Activated CD4-positive, alpha-beta T cell treated with anti-CD3 and anti-CD28 coated beads, Interleukin-2, Interleukin-4, amounts not matched to agents 100 ng/mL and 50 ng/mL, durations not matched to agents 16 hours and 8 hours (primary cell): ENCODE data around the gene MC5R.

Experiments
- DNase-seq: peaks from one replicate; pipeline ENCODE4 v3.0.0-alpha.2; 2020; ENCODE audit warnings: low spot score

MC5R gene

DNA sequence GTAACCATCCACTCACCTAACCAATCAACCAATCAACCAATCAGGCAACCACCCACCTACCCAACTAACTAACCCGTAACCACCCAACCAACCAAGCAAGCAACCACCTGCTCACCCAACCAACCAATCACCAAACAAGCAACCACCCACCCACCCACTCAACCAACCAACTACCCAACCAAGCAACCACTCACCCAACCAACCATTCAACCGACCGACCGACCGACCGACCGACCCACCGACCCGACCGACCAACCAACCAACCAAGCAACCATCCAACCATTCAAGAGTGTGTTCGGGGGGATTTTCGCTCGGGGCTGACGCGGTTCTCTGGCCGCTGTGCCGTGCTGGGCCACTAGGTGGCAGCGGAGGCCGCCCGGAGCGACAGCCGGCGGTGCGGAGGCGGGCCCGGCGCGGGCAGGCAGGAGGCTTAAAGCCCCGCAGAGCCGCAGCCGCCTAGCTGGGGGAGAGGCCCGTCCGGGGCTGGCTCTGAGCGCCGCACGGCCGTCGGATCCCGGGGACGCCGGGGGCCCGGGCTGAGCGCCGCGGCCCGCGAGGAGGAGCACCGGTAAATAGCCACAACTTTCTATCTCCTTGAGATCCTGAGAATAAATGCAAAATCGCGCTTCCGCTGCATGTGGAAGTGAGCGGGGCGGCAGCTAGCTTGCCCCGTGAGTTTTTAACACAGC is at the start of gene MC5R:
MC5R (plus strand) TSS at position 443 of the 689 bp plus-strand sequence. CDS start 1,617 bp downstream, outside the sequence.
- DNase-seq: peak; percentile 64

GRCh38 chr18:13775058-13775457 is 48.9 kb upstream of the MC5R start:
- DNase-seq: no peak

GRCh38 chr18:13791181-13791580 is 32.8 kb upstream of the MC5R start:
- no peak for DNase-seq

GRCh38 chr18:13793819-13794218 is 30.1 kb upstream of the MC5R start:
- DNase-seq: no peak

DNA sequence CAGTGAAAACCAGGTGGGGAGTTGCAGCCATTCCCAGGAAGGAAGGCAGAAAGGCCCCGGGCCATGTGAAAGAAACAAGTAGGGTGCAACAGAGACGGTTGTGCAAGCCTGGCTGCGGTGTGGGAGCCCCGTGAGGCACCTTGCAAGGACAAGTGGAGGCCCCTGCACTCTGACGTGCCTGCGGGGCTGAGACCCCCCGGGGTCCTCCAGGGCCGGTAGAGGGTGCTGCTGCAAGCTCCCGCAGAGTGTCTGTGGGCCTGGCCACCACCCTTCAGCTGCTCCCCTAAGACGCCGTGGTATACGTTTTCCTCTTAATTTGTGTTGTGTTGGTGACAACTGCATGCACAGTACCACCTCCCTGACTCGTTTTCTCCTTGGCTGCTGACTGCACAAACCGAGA is 27.4 kb upstream of the MC5R start:
- no peak for DNase-seq

- DNase-seq: no peak
These were observed 26.8 kb upstream of the MC5R start for GRCh38 chr18:13797157-13797611.

- DNase-seq: no peak
These were observed 24.6 kb upstream of the MC5R start for GRCh38 chr18:13799396-13799795.

- peak; percentile 52 for DNase-seq
These were observed 23.3 kb upstream of the MC5R start for GRCh38 chr18:13800505-13801259.

GRCh38 chr18:13801260-13801601 is 22.7 kb upstream of the MC5R start:
- no peak for DNase-seq

DNA sequence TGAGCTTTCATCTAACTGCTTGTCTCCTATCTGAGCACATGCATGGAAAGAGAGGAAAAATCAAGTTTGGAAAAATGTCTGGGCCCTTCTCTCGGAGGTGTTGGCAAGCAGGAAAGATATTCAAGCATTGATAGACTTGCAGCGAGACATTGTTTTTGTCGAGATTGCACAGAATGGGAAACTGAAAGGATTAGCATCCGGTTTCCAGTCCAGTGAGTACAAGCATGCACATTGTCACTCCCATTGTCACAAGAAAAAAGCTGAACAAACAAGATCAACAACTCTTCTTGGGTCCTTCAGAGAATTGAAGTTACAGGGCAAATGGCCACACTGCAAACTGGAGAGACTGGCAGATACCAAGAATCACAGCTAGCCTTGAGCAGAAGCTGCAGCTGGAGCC is 19.6 kb upstream of the MC5R start:
- no peak for DNase-seq

GRCh38 chr18:13808294-13809042 is 15.5 kb upstream of the MC5R start:
- no peak for DNase-seq

DNA sequence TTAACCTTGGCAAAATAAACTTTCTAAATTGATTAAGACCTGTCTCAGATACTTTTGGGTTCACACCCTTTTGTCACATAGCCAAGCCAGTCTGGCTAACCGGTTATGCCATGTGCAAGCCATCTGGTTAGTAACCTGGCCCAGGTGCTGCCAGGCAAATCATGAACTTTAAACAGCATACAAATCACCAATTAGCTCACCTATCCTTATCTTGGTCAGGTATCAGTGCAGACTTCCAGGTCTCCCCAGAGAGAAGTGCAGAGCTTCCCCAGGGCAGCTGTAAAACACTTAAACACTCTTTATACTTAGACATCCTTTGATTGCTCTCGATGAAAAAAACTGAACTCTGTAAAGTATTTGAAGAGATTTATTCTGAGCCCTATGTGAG is 14.9 kb upstream of the MC5R start:
- DNase-seq: no peak

- no peak for DNase-seq
These were observed 14.3 kb upstream of the MC5R start for GRCh38 chr18:13809531-13810255.

- DNase-seq: no peak
These were observed 12.9 kb upstream of the MC5R start for GRCh38 chr18:13810950-13811485.

DNA sequence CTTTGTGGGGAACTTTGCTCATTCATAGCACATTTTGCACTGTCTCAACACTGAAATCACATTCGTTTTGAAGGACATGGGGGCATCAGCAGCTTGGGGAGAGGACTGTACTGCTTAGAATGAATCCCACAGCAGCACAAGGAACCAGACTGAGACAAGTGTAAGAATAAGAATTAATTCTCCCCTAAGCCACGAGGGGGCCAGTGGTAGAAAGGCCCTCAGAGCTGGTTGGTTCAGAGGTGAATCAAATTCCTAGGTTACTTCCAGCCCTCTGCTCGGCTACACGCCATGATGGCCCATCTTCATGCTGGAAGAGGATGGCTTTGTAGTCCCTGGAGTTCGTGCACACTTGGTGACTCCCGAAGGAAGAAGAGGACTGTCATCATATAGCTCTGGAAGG is 12.0 kb upstream of the MC5R start:
- DNase-seq: no peak

DNA sequence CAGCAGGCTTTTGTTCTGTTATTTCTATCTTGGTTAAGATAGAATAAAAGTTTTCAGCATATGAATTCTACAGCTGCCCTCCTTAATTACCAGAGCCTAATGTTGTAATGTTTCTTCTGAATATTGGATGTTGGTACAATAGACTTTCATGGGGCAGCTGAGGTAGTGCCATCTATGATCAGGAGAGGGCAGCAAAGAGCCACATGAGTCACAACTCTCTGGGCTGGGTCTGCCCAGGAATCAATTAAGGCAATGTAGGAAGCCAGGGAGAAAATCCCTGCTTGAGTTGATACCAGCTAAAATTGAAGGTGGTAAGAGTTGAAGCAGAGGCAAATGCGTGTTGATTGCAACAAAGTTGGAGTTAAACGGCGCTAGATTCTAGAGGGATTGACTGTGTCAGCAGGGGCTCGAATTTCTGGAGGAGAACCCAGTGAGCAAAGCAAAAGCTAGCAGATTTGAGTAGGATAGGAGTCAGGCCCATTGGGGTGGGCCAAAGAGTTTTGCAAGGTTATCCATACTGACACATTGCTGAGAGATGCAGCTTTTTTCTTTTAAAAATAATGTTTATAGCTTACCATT is 10.6 kb upstream of the MC5R start:
- DNase-seq: peak; percentile 63

DNA sequence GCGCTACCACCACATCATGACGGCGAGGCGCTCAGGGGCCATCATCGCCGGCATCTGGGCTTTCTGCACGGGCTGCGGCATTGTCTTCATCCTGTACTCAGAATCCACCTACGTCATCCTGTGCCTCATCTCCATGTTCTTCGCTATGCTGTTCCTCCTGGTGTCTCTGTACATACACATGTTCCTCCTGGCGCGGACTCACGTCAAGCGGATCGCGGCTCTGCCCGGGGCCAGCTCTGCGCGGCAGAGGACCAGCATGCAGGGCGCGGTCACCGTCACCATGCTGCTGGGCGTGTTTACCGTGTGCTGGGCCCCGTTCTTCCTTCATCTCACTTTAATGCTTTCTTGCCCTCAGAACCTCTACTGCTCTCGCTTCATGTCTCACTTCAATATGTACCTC is 2.3 kb downstream of the MC5R start:
- DNase-seq: no peak

GRCh38 chr18:13831864-13832508 is 8.0 kb downstream of the MC5R start:
- DNase-seq: no peak

GRCh38 chr18:13834496-13835015 is 10.6 kb downstream of the MC5R start:
- no peak for DNase-seq

- no peak for DNase-seq
These were observed 11.3 kb downstream of the MC5R start for GRCh38 chr18:13835202-13835601.

- no peak for DNase-seq
These were observed 12.6 kb downstream of the MC5R start for GRCh38 chr18:13836559-13836958.
